ENCODE measurements around the gene MCF2L.

MCF2L gene

DNA sequence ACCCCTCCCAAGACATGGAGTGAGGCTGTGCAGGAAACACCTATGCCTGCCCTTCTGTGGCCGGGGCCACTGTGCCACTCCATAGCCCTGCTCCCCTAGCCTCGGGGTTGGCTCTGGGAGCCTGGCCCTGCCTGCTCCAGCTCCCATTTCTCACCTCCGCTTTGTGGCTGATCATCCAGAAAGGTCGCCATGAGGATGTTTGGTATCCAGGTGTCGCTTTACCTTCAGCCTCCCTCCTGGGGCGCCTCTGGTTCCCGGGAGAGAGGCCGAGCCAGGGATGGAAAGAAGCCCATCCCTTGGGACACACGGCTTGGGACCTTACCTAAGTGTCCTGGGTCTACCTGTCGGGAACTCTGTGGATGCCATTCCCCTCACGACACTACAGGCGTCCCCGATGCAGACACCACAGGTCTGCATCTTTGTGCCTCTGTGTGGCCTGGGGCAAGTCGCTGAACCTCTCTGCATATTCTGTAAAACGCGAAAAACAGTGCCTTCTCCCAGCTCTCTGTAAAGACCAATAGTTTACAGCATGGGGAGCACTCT, 3.4 kb upstream of the MCF2L start:
- FAIRE-seq, result no peak

DNA sequence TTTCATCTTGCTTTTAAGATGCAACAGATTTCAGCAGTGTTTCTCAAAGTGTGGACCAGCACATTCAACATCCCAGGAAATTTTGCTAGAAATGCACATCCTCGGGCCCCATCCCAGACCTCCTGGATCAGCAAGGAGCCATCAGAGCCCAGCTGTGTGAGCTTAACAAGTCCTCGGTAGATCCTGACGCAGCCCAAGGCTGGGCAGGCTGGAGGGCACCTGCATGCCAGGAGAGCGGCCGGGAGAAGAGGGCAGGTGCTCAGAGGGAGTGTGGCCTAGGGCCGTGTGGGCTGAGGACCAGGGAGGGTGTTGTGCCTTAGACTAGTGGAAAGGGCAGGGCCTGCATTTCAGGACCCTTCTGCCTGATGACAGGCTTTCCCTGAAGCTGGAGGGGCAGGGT, 2.2 kb upstream of the MCF2L start:
- no peak for FAIRE-seq

DNA sequence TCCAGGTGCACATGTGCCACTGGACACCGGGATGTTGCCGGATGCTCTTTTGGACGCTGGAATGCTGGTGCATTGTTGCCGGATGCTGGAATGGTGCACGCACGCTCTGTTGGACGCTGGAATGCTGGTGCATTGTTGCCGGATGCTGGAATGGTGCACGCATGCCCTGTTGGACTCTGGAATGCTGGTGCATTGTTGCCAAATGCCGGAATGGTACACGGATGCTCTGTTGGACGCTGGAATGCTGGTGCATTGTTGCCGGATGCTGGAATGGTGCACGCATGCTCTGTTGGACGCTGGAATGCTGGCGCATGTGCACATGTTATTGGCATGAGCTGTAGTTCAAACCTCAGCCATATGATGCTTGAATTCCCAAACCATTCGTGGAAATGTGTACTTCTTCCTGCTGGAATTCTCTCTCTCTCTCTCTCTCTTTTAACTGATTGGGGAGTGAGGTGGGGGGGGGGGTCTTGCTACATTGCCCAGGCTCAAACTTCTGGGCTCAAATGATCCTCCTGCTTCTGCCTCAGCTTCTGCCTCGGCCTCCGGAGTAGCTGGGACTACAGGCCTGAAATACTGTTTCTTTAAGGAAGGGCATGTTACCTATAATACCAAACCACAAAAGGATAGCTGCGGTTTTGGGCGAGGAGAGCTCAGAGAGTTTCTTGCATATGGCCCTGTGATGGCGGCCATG, 1.2 kb upstream of the MCF2L start:
- no peak for FAIRE-seq

DNA sequence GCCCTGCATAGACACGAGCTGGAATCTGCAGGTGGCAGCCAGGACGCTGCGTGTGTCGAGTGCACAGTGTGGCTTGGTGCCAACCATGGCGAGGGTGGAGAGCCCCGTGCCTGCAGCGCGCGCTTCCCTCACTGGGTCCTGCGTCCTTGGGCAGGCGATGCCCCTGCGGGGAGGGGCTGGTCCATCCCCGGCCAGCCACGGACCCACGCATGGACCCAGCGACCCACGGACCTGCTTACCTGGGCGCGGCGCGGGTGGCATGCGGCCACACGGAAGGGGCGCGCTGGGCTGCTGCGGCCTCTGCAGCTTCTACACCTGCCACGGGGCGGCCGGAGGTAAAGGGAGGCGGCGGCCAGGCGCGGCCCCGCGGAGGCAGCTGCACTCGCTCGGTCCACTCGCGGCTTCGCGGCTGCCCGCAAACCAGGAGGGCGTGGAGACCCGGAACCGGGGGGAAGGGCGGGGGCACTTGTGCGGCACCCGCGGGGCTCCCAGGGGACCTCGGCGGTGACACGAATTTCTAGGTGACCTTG, 569 bp upstream of the MCF2L start:
- FAIRE-seq, result no peak

DNA sequence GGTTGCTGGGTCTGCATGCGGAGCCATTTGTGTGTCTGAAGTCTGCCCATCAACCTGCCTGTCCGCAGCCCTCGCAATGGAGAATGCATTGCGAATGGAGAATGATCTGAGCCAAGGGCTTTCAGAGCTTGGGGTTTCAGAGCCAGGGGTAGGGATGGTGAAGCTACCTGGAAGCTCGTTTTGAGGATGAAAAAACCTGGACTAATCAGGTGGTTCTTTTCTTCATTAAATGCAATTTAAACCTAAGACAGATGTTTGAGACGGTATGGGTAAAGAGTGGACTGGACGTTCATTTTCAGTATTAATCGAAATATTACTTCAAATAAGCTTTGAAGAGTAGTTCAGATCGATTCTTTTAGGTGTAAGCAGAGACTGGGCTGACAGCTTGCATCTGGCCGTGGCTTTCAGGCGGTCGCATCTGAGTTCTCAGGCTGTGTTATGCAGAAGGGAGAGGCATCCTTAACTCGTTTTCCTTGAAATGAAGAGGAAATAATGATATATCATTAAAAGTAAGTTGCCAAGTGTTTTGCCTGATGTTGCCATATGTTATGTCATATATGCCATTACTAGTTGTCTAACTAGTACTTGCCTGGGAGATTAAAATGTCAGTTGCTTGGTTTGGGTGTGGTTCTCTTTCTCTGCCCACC, 801 bp downstream of the MCF2L start:
- FAIRE-seq, result no peak

DNA sequence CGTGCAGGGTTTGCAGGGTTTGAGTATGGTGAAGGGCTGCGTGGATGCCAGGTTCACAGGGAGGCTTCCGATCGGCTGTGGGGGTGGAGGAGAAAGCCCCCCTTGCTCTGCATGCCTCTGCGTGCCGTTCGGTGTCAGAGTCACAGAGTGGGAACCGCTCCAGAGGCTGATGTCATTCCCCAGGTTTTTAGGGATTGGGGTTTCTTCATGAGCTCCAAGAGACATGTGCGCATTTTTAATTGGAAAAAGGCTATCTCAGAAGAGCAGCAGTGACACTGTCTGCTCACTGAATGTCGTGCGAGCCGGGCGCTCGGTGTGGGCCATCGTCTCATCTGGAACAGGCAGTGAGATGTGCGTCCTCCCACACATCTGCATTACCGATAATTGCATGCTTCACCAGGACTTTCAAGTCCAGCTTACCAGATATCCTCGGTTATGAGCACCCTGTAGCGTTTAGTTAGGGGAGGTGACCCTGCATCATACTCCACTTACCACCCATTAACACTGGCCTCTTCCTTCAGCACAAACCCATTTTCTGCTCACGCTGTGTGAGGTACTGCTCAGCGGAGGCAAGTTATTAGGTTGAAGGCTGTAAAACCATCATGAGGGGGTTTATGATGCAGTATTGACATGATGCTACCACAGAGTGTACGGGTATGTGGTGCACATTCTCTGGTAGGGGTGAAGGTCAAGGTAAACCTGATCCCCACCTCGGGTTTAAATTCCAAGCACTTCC, 1.7 kb downstream of the MCF2L start:
- no peak for FAIRE-seq

DNA sequence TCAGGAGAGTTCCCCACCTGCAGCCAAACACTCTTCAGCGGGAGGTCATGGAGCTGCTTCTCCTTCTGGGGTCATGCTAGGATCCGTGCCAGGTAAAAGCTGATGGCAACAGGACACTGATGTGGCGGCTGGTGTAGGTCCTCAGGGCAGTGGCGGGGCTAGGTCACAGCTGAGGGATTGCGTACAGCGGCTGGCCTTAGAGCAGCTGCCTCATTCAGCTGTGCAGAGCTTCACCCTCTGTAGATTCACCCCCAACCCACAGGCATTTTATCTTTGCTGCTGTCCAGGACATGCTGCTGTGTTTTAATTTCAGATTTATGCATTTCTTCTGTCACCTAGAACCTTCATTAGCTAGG, 2.3 kb downstream of the MCF2L start:
- no peak for FAIRE-seq

DNA sequence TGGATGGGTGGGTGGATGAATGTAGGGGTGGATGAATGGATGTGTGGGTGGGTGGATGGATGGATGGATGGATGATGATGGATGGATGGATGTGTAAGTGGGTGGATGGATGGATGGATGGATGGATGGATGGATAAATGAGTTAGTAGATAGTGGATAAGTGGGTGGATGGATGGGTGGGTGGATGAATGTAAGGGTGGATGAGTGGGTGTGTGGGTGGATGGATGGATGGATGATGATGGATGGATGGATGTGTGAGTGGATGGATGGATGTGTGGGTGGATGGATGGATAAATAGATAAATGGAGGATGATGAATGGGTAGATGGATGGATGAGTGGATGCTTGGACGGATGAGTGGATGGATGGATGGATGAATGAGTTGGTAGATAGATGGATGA, 3.2 kb downstream of the MCF2L start:
- no peak for FAIRE-seq

DNA sequence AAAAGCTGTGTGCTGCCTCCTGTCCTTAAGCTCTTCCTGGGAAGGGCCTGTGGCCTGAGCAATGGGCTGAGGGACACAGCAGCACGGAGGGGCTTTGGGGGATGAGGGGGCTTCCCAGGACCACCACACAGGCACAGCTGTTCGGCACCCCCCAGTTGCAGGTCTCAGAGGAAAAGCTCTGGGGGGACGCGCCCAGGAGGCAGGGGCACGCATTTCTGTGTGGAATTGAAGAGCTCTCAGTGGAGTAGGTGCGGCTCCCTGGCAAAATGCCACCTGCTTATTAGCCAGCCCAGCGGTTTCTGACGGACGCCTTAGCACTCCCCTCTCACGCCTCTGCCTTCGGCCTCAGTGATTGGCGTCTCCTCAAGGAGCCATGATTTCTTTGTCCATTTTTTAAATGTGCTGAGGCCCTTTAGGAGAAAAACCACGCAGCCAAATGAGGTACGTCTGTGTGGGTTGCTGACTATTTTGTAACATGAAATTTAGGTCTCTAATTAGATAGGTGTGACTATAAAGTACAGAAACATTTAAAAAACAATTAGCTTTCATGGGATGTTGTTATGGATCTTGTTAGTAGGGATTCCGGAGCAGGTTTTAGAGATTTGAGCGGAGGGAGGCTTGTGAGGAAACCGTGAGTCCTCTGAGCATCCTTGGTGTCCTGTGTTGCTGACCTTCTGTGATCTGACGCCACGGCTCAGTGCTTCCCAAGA, 4.0 kb downstream of the MCF2L start:
- FAIRE-seq, result no peak

DNA sequence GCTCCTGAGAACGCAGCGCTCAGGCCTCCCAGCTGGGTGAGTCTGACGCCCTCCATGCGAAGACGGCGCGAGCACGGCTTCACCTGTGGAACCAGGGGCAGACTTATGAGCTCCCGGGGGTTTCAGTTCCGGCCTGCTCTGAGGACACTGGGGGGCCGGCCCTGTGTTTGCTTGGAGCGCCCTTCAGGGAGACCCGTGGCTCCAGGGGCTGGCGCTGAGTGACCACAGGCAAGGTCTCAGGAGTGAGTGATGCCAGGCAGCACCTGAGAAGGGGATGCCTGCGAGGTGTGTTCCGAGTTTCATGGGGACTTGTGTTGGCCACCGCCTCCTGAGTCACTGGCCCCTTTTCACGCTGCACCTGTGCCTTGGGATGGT, 4.5 kb downstream of the MCF2L start:
- no peak for FAIRE-seq

DNA sequence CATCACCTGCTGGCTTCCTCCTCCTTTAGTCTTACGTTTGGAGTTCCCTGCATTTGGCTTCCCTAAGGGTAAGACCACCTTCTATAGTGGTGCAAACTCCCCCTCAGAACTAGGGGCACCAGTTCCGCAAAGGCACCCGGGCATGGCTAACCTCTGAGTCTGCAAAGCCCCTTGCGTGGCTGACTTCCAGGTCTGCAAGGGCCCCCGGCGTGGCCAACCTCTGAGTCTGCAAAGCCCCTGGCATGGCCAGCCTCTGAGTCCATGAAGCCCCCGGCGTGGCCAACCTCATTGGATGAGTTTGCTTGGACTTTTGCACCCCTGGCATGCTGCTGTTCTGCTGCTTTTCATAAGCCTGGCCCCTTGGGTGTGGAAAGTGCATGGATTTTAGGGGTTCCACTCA, 5.1 kb downstream of the MCF2L start:
- FAIRE-seq, result no peak

DNA sequence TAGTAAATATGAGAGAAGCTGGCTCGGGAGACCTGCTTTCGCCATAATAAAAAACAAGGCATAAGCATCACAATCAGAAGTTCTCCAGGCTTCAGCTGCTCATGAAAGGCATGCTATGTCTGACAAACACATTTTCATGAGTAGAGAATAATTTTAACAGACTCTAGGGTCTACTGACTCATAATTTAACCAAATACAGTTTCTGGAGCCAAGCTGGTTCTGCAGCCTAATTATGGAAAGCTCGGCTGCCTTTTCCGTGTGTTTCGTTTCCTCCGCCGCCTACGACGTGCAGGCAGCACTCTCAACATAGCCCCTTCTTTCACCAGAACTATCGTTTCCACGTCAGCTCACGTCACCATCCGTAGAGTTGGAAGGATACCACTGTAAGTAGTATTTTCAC, 5.7 kb downstream of the MCF2L start:
- no peak for FAIRE-seq

DNA sequence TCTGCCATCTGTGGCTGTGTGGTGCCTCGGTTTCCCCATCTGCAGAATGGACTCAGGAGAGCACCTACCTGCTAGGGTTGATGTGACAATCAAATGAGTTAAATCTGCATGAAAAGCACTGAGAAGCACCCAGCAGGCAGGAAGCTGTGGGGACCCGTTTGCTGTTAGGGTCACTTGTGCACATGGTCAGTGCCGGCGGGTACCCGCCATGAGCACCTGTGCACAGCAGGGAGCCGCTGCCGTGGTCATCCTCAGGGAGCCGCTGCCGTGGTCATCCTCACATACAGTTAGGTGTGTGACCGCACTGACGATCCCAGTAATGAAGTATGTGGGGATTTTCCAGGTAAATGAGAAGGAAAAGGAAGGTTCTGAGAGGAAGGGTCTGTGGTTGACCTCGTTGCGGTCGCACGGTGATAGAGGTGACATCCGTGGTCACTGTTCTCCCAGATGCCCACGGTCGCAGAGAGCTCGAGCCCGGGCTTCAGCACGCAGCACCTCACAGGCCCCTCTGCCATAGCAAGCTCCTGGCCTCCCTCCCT, 6.5 kb downstream of the MCF2L start:
- no peak for FAIRE-seq

DNA sequence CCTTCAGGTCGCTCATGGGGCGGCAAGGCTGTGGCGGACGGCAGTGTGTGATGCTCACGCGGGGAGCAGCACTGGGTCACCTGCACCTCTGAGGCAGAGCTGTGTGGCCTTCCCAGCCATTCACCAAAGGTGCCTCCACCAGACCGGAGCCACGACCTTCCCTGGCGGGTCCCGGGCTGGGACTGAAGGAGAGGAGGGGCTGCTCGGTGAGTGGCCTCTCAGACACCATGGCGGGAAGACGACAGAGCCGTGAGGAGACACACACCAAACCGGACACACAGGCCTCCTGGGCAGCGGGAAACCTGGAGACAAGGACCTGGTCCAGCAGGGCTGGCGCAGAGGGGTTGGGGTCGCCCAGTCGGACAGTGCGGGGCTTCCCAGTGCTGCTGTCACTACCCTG, 7.5 kb downstream of the MCF2L start:
- FAIRE-seq, result no peak

DNA sequence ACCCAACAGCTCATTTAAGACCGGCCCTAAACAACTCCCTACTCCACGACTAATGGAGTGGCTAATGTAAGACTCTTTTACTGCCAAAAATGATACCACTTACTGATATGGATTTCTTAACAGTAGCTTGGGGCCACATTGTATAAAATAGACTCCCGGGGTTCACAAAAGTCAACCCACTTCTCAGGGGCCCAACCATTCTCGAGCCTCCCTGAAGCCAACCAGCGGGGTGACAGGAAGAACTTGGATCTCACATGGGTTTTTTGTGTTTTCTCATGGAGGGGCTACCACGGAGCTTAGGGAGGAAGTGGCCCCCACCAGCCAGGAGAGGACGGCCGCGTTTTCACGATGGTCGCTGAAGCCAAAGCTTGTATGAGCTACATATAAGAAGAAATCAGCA, 8.1 kb downstream of the MCF2L start:
- FAIRE-seq, result no peak

DNA sequence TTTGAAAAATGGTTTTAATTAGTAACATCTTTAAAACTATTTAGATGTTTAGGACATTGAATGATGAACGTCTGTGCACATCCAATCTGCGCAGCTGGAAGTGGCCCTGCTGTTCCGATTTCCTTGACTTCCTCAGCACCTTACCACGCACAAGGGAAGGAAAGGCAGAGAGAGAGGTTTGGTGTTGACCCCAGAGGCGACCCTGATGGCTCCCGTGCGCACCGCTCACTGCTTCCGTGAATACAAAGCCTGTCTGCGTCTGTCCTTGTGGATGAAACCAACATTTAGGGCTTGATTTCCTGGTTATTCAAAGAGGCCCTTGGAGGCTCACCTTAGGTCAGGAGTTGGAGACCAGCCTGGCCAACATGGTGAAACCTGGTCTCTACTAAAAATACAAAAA, 8.5 kb downstream of the MCF2L start:
- FAIRE-seq, result no peak

DNA sequence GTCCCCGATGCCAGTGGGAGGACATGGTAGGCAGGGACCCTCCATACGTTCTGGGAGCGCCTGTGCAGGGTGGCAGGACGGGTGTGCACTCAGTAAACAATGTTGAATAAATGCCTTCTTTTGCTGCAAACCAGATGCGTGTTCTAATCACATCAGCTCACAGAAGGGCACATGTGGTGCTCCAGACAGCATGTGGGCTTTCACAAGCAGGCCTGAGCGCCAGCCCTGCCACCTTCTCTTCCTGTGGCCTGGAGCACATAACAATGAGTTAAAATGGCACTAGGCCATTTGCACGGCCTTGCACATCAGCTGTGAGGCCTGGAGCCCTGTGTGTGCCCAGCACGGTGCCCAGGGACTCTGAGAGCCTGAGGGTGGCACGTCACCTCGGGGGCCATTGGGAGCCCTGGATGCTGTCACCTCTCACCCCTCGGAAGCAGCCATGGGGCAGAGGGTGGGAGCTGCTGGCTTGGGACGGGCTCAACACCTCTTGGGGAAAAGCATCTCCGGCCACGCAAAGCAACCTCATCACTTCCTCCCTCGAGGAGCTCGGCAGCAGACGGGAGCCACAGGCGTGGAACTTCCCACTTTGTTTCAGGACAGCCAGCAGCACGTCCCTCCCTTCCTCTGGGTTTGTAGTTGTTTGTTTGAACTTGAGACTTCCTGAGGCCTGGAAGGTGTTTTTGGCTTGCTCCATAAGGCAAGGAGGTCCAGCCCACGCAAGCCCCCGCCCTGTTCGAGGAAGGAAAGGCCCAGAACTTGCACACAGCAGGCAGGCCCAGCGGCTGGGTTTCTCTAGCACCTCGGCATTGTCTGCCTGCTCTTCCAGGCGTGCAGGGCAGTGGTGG, 9.8 kb downstream of the MCF2L start:
- no peak for FAIRE-seq

DNA sequence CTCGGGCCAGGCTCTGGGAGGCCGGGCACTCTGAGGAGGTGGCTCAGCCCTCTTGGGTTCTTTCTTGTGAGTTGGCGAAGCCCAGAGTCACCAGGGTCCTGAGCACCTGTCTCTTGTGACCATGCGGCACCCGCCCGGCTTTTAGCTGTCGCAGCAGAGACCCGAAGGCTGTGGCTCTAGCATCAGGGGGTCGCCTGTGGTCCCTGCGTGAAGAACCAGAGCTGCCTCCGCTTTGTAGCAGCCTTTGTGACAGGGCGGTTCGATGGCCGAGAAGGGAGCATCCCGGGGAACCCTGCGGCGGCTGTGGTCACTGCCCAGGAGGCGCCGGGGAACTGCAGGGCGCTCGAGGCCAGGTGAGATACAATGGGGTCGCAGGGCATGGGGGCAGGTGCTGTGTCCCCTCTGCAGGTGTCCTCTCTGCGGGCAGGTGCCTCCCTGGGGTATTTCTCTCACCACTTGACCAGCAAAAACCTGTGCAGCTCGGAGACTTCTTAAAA, 10.4 kb downstream of the MCF2L start:
- no peak for FAIRE-seq

DNA sequence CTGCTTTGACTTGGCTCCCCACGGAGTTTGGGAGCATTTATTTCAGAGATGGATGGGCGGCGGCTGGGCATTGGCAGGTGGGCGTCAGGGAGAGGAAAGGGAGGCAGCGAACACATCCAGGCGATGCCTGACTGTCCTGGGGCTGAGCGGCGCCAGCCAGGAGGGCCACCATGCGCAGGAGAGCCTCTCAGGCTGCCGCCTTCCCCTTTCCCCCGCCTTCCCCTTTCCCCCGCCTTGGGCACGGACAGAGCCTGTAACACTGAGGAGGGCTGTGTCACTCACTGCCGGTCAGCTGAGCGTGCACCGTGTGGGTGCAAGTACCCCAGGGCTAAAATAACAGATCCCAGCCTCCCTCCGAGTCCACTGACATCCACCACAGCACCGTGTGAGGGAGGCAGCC, 11.4 kb downstream of the MCF2L start:
- FAIRE-seq, result no peak

DNA sequence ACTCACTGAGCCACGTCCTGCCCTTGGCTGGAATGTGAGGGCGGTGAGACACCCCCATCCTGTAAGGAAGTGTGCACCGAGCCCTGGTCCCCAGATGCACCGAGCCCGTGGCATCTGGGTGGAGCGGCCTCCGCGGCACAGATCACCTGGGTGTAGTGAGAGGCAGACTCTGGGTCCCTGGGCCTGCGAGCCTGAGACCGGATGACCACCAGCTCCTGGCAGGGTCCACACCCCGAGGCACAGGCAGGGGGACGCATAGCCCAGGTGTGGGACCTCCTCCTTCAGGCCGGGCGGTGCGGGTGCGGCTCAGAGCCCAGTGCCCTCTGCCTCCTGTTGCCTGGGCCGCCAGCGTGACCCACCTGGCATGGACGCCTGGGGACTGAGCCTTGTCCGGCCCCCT, 12.4 kb downstream of the MCF2L start:
- no peak for FAIRE-seq

DNA sequence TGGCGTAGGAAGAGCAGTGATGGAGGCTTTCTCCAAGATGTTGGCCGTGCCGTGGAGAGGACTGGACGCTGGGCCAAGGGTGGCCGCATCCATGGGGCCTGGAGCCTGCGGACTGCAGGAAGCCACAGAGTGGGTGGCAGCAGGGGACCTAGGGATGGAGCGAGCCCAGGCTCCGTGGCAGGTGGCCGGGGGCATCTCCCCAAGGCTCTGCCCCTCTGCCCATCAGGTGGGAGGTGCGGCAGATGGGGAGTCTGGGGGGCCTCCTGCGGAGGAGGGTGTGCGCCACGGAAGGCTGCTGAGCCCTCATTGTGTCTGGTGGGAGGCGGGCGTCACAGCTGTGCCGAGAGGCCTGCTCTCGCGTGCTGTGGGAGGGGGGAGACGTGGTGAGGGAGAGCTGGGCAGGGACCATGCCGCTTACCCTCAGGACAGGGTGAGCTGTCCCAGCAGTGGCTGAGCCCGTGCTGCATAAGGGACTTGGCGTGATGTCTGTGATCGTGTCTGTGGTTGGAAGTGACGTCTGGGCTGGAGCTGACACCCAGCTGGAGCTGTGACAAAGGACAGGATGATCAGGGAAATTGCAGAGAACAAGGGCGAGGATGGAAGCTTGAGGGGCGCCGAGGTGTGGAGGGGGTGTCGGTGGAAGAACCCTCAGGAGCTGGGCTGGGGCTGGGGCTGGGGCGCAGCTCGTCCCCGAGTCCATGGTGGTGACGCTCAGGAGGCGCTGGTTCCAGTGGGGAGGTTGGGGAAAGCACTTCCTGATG, 13.4 kb downstream of the MCF2L start:
- FAIRE-seq, result no peak
